GM11168 (cell line): ENCODE results near the gene GATA2.

Source experiments
- in situ Hi-C: fragments of 300-500 bp; cut with MboI; formaldehyde crosslinking; loops from one replicate; pipeline ENCODE4 v1.12.0; 2022; ENCODE audit warnings: low sequenced_read_pairs; ENCODE audit not compliant: unreplicated experiment

Gene GATA2

GRCh38 chr3:128442070-128442469, 50.9 kb downstream of the GATA2 start:
- in situ Hi-C loops, result no loop called here

GRCh38 chr3:128439226-128439625, 53.8 kb downstream of the GATA2 start:
- in situ Hi-C loops, result no loop called here

GRCh38 chr3:128438488-128439072, 54.4 kb downstream of the GATA2 start:
- in situ Hi-C loops, result no loop called here

- in situ Hi-C loops, result no loop called here
These were observed 56.8 kb downstream of the GATA2 start for GRCh38 chr3:128436214-128436613.

- in situ Hi-C loops, result no loop called here
These were observed 57.4 kb downstream of the GATA2 start for GRCh38 chr3:128435561-128435960.

GRCh38 chr3:128435058-128435457, 57.9 kb downstream of the GATA2 start:
- in situ Hi-C loops, result no loop called here

GRCh38 chr3:128434524-128434923, 58.5 kb downstream of the GATA2 start:
- in situ Hi-C loops, result no loop called here

GRCh38 chr3:128433837-128434165, 59.2 kb downstream of the GATA2 start:
- in situ Hi-C loops, result no loop called here

- in situ Hi-C loops, result no loop called here
These were observed 59.8 kb downstream of the GATA2 start for GRCh38 chr3:128432971-128433836.

- in situ Hi-C loops, result no loop called here
These were observed 60.6 kb downstream of the GATA2 start for GRCh38 chr3:128432301-128432970.

GRCh38 chr3:128431803-128432300, 61.1 kb downstream of the GATA2 start:
- in situ Hi-C loops, result no loop called here

GRCh38 chr3:128430731-128431130, 62.3 kb downstream of the GATA2 start:
- in situ Hi-C loops, result no loop called here

GRCh38 chr3:128430301-128430700, 62.7 kb downstream of the GATA2 start:
- in situ Hi-C loops, result no loop called here

GRCh38 chr3:128429751-128430150, 63.2 kb downstream of the GATA2 start:
- in situ Hi-C loops, result loop anchor here (5.0 to 10.0 kb wide), 2 partner anchors 73 to 175 kb away; no protein-coding TSS in a partner anchor
